Activated CD4-positive, alpha-beta T cell treated with anti-CD3 and anti-CD28 coated beads, Interleukin-2, amount 10 ng/mL, durations not matched to agents 7 days and 5 days (primary cell): ENCODE measurements around the gene CNRIP1. TPM values are rescaled to one million over a fixed set of nuclear protein-coding genes. Genes with fewer than 3 reads are reported as not detected.
A peak's percentile ranks its signal among the peaks of the same experiment; 100 is the strongest.

ENCODE experiments used
- CTCF ChIA-PET: fragments of 350-600 bp; sonication (Branson Sonifier 250); formaldehyde crosslinking; loops from one replicate; lab custom pipeline; 2021; ENCODE audit warnings: antibody characterized with exemption; lab: Charles Lee
- POLR2A ChIA-PET: fragments of 350-600 bp; sonication (Branson Sonifier 250); formaldehyde crosslinking; loops from one replicate; lab custom pipeline; 2021; ENCODE audit warnings: antibody characterized with exemption; lab: Charles Lee
- DNase-seq: peaks from one replicate; pipeline ENCODE4 v3.0.0-alpha.2; 2020
- H3K27ac Mint-ChIP-seq: one replicate; pipeline ENCODE4 v1.8.0; 2021; ENCODE audit warnings: mild to moderate bottlenecking, moderate library complexity, mixed read lengths
- H3K27me3 Mint-ChIP-seq: one replicate; pipeline ENCODE4 v1.8.0; 2021; ENCODE audit warnings: mixed read lengths
- H3K36me3 Mint-ChIP-seq: one replicate; pipeline ENCODE4 v1.8.0; 2021; ENCODE audit warnings: low read depth, mixed read lengths
- H3K4me1 Mint-ChIP-seq: one replicate; pipeline ENCODE4 v1.8.0; 2021; ENCODE audit warnings: mixed read lengths
- H3K4me3 Mint-ChIP-seq: one replicate; pipeline ENCODE4 v1.8.0; 2021; ENCODE audit warnings: mild to moderate bottlenecking, moderate library complexity, mixed read lengths
- H3K9me3 Mint-ChIP-seq: one replicate; pipeline ENCODE4 v1.8.0; 2021; ENCODE audit warnings: mixed read lengths
- total RNA-seq, 2 experiments: library from RNA; stranded (reverse); gene quantifications; one replicate each; pipeline ENCODE4 v1.2.3, GENCODE V29; 2021

Gene CNRIP1
- total RNA-seq, 2 experiments from 2014 or later = not detected

- peaks cover 6% of the 10 kb centered on the region for H3K27me3 Mint-ChIP-seq
- no peak overlapping the region for H3K27ac Mint-ChIP-seq
- no peaks in the 10 kb centered on the region for H3K4me1 Mint-ChIP-seq
- no peak for DNase-seq
- ChIA-PET CTCF (no interaction called here), POLR2A (no interaction called here)
- H3K36me3 Mint-ChIP-seq = no peaks in the 10 kb centered on the region
- H3K9me3 Mint-ChIP-seq = no peaks in the 10 kb centered on the region
- H3K4me3 Mint-ChIP-seq = no peak overlapping the region
Measured at GRCh38 chr2:68294913-68295312, 24.8 kb downstream of the CNRIP1 start.

- no peaks in the 10 kb centered on the region for H3K9me3 Mint-ChIP-seq
- no peak overlapping the region for H3K4me3 Mint-ChIP-seq
- no peak overlapping the region for H3K27ac Mint-ChIP-seq
- peaks cover 3% of the 10 kb centered on the region for H3K27me3 Mint-ChIP-seq
- no peaks in the 10 kb centered on the region for H3K36me3 Mint-ChIP-seq
- ChIA-PET POLR2A (no interaction called here), CTCF (no interaction called here)
- DNase-seq = no peak
- H3K4me1 Mint-ChIP-seq = no peaks in the 10 kb centered on the region
Measured at GRCh38 chr2:68294187-68294586, 25.6 kb downstream of the CNRIP1 start.

- no peaks in the 10 kb centered on the region for H3K36me3 Mint-ChIP-seq
- POLR2A ChIA-PET = no interaction called here
- H3K4me1 Mint-ChIP-seq = no peaks in the 10 kb centered on the region
- H3K4me3 Mint-ChIP-seq = no peak overlapping the region
- CTCF ChIA-PET = no interaction called here
- no peaks in the 10 kb centered on the region for H3K9me3 Mint-ChIP-seq
- H3K27ac Mint-ChIP-seq = no peak overlapping the region
- DNase-seq = no peak
- H3K27me3 Mint-ChIP-seq = peaks cover 3% of the 10 kb centered on the region
Measured at GRCh38 chr2:68293755-68294154, 26.0 kb downstream of the CNRIP1 start.

- Mint-ChIP-seq H3K36me3 (no peaks in the 10 kb centered on the region), H3K27ac (no peak overlapping the region), H3K4me3 (no peak overlapping the region), H3K4me1 (no peaks in the 10 kb centered on the region), H3K27me3 (peaks cover 7% of the 10 kb centered on the region), H3K9me3 (no peaks in the 10 kb centered on the region)
- POLR2A ChIA-PET = no interaction called here
- CTCF ChIA-PET = interaction anchor here (1.2 kb wide), 1 partner anchor 27 kb away, joined by 3 read pairs; the partner anchor contains the start of gene CNRIP1
- no peak for DNase-seq
Measured at GRCh38 chr2:68293024-68293423, 26.7 kb downstream of the CNRIP1 start.

- ChIA-PET CTCF (interaction anchor here (0.7 to 1.5 kb wide), 3 partner anchors 10 to 106 kb away, joined by 3 read pairs; partner anchors contain the start of gene CNRIP1), POLR2A (no interaction called here)
- peak; percentile 42 for DNase-seq
Measured at GRCh38 chr2:68292108-68292710, 27.5 kb downstream of the CNRIP1 start.

GRCh38 chr2:68291314-68291713, 28.4 kb downstream of the CNRIP1 start:
- Mint-ChIP-seq H3K27ac (no peak overlapping the region), H3K9me3 (no peaks in the 10 kb centered on the region), H3K4me1 (no peaks in the 10 kb centered on the region), H3K36me3 (no peaks in the 10 kb centered on the region), H3K4me3 (no peak overlapping the region), H3K27me3 (peaks cover 18% of the 10 kb centered on the region)
- no peak for DNase-seq
- ChIA-PET POLR2A (no interaction called here), CTCF (interaction anchor here (0.6 to 1.5 kb wide), 2 partner anchors 105 to 229 kb away, joined by 3 to 5 read pairs; no protein-coding TSS in a partner anchor)

More at GRCh38 chr2:68292108-68292710, 27.5 kb downstream of the CNRIP1 start:
- Mint-ChIP-seq H3K4me3 (no peak overlapping the region), H3K9me3 (no peaks in the 10 kb centered on the region), H3K4me1 (no peaks in the 10 kb centered on the region), H3K27ac (no peak overlapping the region), H3K27me3 (peaks cover 14% of the 10 kb centered on the region), H3K36me3 (no peaks in the 10 kb centered on the region)

- Mint-ChIP-seq H3K4me1 (no peaks in the 10 kb centered on the region), H3K27me3 (peaks cover 22% of the 10 kb centered on the region), H3K36me3 (no peaks in the 10 kb centered on the region), H3K9me3 (no peaks in the 10 kb centered on the region), H3K4me3 (no peak overlapping the region), H3K27ac (no peak overlapping the region)
- ChIA-PET CTCF (interaction anchor here (0.6 kb wide), 1 partner anchor 229 kb away, joined by 5 read pairs; no protein-coding TSS in a partner anchor), POLR2A (no interaction called here)
- no peak for DNase-seq
Measured at GRCh38 chr2:68290901-68291300, 28.8 kb downstream of the CNRIP1 start.

GRCh38 chr2:68287580-68288441, 31.9 kb downstream of the CNRIP1 start:
- ChIA-PET CTCF (interaction anchor here (1.0 kb wide), 1 partner anchor 11 kb away, joined by 3 read pairs; no protein-coding TSS in a partner anchor), POLR2A (no interaction called here)
- H3K4me1 Mint-ChIP-seq = no peaks in the 10 kb centered on the region
- peaks cover 24% of the 10 kb centered on the region for H3K27me3 Mint-ChIP-seq
- H3K27ac Mint-ChIP-seq = no peak overlapping the region
- H3K36me3 Mint-ChIP-seq = no peaks in the 10 kb centered on the region
- no peak overlapping the region for H3K4me3 Mint-ChIP-seq
- H3K9me3 Mint-ChIP-seq = no peaks in the 10 kb centered on the region
- no peak for DNase-seq

- ChIA-PET POLR2A (no interaction called here), CTCF (interaction anchor here (0.6 kb wide), 2 partner anchors 21 to 345 kb away, joined by 3 read pairs; no protein-coding TSS in a partner anchor)
- Mint-ChIP-seq H3K4me3 (no peak overlapping the region), H3K27ac (no peak overlapping the region), H3K4me1 (no peaks in the 10 kb centered on the region), H3K27me3 (peaks cover 30% of the 10 kb centered on the region), H3K9me3 (no peaks in the 10 kb centered on the region), H3K36me3 (no peaks in the 10 kb centered on the region)
- no peak for DNase-seq
Measured at GRCh38 chr2:68284896-68285295, 34.9 kb downstream of the CNRIP1 start.

GRCh38 chr2:68283419-68283812, 36.3 kb downstream of the CNRIP1 start:
- no peaks in the 10 kb centered on the region for H3K36me3 Mint-ChIP-seq

GRCh38 chr2:68282811-68283418, 36.8 kb downstream of the CNRIP1 start:
- ChIA-PET POLR2A (no interaction called here), CTCF (interaction anchor here (0.6 to 1.7 kb wide), 6 partner anchors 12 to 166 kb away, joined by 3 to 5 read pairs (median 4); partner anchors contain the start of gene PNO1)
- no peak overlapping the region for H3K27ac Mint-ChIP-seq
- peak; percentile 30 for DNase-seq
- H3K36me3 Mint-ChIP-seq = no peaks in the 10 kb centered on the region
- H3K27me3 Mint-ChIP-seq = peaks cover 24% of the 10 kb centered on the region
- H3K4me3 Mint-ChIP-seq = no peak overlapping the region
- H3K4me1 Mint-ChIP-seq = no peaks in the 10 kb centered on the region
- no peaks in the 10 kb centered on the region for H3K9me3 Mint-ChIP-seq

More at GRCh38 chr2:68283419-68283812, 36.3 kb downstream of the CNRIP1 start:
- Mint-ChIP-seq H3K4me3 (no peak overlapping the region), H3K9me3 (no peaks in the 10 kb centered on the region), H3K4me1 (no peaks in the 10 kb centered on the region), H3K27me3 (peaks cover 29% of the 10 kb centered on the region), H3K27ac (no peak overlapping the region)
- ChIA-PET CTCF (interaction anchor here (0.6 to 1.7 kb wide), 3 partner anchors 14 to 126 kb away, joined by 3 to 5 read pairs (median 4); partner anchors contain the start of gene PNO1), POLR2A (no interaction called here)
- no peak for DNase-seq

GRCh38 chr2:68280796-68281195, 39.0 kb downstream of the CNRIP1 start:
- CTCF ChIA-PET = no interaction called here
- no peak overlapping the region for H3K4me3 Mint-ChIP-seq
- no peaks in the 10 kb centered on the region for H3K36me3 Mint-ChIP-seq
- H3K4me1 Mint-ChIP-seq = no peaks in the 10 kb centered on the region
- peaks cover 15% of the 10 kb centered on the region for H3K27me3 Mint-ChIP-seq
- no peak overlapping the region for H3K27ac Mint-ChIP-seq
- H3K9me3 Mint-ChIP-seq = no peaks in the 10 kb centered on the region
- no peak for DNase-seq
- POLR2A ChIA-PET = no interaction called here
